ENCODE results near the gene FUT6.

Gene FUT6

GRCh38 chr19:5827891-5828660 lies 11.4 kb downstream of the FUT6 start:
- peak; percentile 62 for DNase-seq (ENCODE audit: low spot score)

- no peak for DNase-seq (ENCODE audit: low spot score)
Observed at GRCh38 chr19:5827342-5827890, 12.1 kb downstream of the FUT6 start.

GRCh38 chr19:5826531-5827341 lies 12.8 kb downstream of the FUT6 start:
- DNase-seq (ENCODE audit: low spot score): peak; percentile 12

GRCh38 chr19:5825178-5825577 lies 14.3 kb downstream of the FUT6 start:
- no peak for DNase-seq (ENCODE audit: low spot score)

- DNase-seq (ENCODE audit: low spot score): no peak
Observed at GRCh38 chr19:5824751-5825150, 14.8 kb downstream of the FUT6 start.

- peak; percentile 35 for DNase-seq (ENCODE audit: low spot score)
Observed at GRCh38 chr19:5823579-5824281, 15.8 kb downstream of the FUT6 start.

GRCh38 chr19:5822181-5822844 lies 17.2 kb downstream of the FUT6 start:
- DNase-seq (ENCODE audit: low spot score): no peak

- DNase-seq (ENCODE audit: low spot score): no peak
Observed at GRCh38 chr19:5821521-5822180, 17.9 kb downstream of the FUT6 start.

- no peak for DNase-seq (ENCODE audit: low spot score)
Observed at GRCh38 chr19:5820785-5821184, 18.7 kb downstream of the FUT6 start.

GRCh38 chr19:5818594-5818993 lies 20.9 kb downstream of the FUT6 start:
- no peak for DNase-seq (ENCODE audit: low spot score)

- DNase-seq (ENCODE audit: low spot score): no peak
Observed at GRCh38 chr19:5817218-5817617, 22.3 kb downstream of the FUT6 start.

- DNase-seq (ENCODE audit: low spot score): no peak
Observed at GRCh38 chr19:5814852-5815246, 24.7 kb downstream of the FUT6 start.

GRCh38 chr19:5814123-5814851 lies 25.2 kb downstream of the FUT6 start:
- DNase-seq (ENCODE audit: low spot score): no peak

- no peak for DNase-seq (ENCODE audit: low spot score)
Observed at GRCh38 chr19:5811117-5811516, 28.4 kb downstream of the FUT6 start.

GRCh38 chr19:5809469-5809868 lies 30.0 kb downstream of the FUT6 start:
- DNase-seq (ENCODE audit: low spot score): no peak

GRCh38 chr19:5809053-5809452 lies 30.4 kb downstream of the FUT6 start:
- no peak for DNase-seq (ENCODE audit: low spot score)

GRCh38 chr19:5808120-5808816 lies 31.2 kb downstream of the FUT6 start:
- DNase-seq (ENCODE audit: low spot score): no peak

- DNase-seq (ENCODE audit: low spot score): no peak
Observed at GRCh38 chr19:5806905-5807304, 32.6 kb downstream of the FUT6 start.

GRCh38 chr19:5806133-5806489 lies 33.4 kb downstream of the FUT6 start:
- no peak for DNase-seq (ENCODE audit: low spot score)

Measured in cerebellar cortex (tissue), 1 donor.